Body of pancreas (tissue), 4 donors: Measurements from ENCODE around the gene ABCB9. TPM values are rescaled to one million over a fixed set of nuclear protein-coding genes. Genes with fewer than 3 reads are reported as not detected.

Experiments
- ATAC-seq: fragments of 150-250 bp; one replicate; pipeline ENCODE4 v1.9.1; 2016
- DNase-seq, 4 donors: peaks; one replicate each; pipeline ENCODE4 v3.0.0-alpha.2; 2019
- H3K27ac ChIP-seq, 4 donors: fragments of 200-600 bp; sonication (generic); 1 replicate in 3 of 4; 2 replicates in 1 of 4; pipeline versions ENCODE4 v1.5.1 to v1.6.1; 2016 to 2019; ENCODE audit warnings: mild to moderate bottlenecking in 1 of 4, mixed read lengths in 1 of 4, moderate library complexity in 1 of 4
- H3K27me3 ChIP-seq, 2 donors: fragments of 200-600 bp; sonication (generic); one replicate each; pipeline ENCODE4 v1.6.0; 2016; ENCODE audit warnings: mild to moderate bottlenecking in 1 of 2
- H3K36me3 ChIP-seq, 2 donors: fragments of 200-600 bp; sonication (generic); replicated peaks in 1 of 2; 2 replicates each; pipeline ENCODE4 v1.5.1; 2016; ENCODE audit warnings: low read depth in 2 of 2; ENCODE audit not compliant: insufficient read depth in 1 of 2
- H3K4me1 ChIP-seq: fragments of 200-600 bp; sonication (generic); one replicate; pipeline ENCODE4 v1.6.0; 2016
- H3K4me3 ChIP-seq, 2 donors: fragments of 200-600 bp; sonication (generic); 1 replicate in 1 of 2; 2 replicates in 1 of 2; pipeline ENCODE4 v1.5.1; 2016 to 2019
- H3K9me3 ChIP-seq, 3 donors: fragments of 200-600 bp; sonication (generic); 1 replicate in 2 of 3; 2 replicates in 1 of 3; pipeline ENCODE4 v1.5.1; 2016
- POLR2A ChIP-seq, 3 donors: fragments of 450-650 bp; IDR thresholded peaks; one replicate each; pipeline ENCODE4 v1.6.1; 2016; ENCODE audit warnings: antibody characterized with exemption in 3 of 3, mild to moderate bottlenecking in 2 of 3
- WGBS, 2 donors: methylation state at CpG; one replicate each; pipeline ENCODE4 v1.1.5; 2017; 5-methylcytosine and 5-hydroxymethylcytosine counted together
- intact Hi-C: fragments of 100-400 bp; cut with DNase I; formaldehyde crosslinking; loops from one replicate; pipeline ENCODE4 v1.15.1; 2023
- total RNA-seq, 2 donors: library from RNA; depleted of rRNA; stranded (reverse); fragments of >200 nt; gene quantifications; one replicate each; pipeline ENCODE4 v1.1.0, GENCODE V29; 2016
- TF ChIP-seq, protein P1 (sequence below), 7 experiments: fragments of 450-650 bp in 4 of 7; fragments of 200-600 bp in 3 of 7; sonication (generic) in 3 of 7; IDR thresholded peaks; one replicate each; pipeline ENCODE4 v1.5.1; 2016 to 2019; ENCODE audit warnings: antibody characterized with exemption in 7 of 7

The ABCB9 gene
- total RNA-seq, 2 donors from 2014 or later: 5.2 to 7.9 TPM

- Histone ChIP-seq H3K27me3 (no peaks in the 10 kb centered on the region), H3K4me1 (no peaks in the 10 kb centered on the region), H3K9me3 (no peaks in the 10 kb centered on the region), H3K36me3 (no peaks in the 10 kb centered on the region), H3K4me3 (no peak overlapping the region), H3K27ac (no peak overlapping the region)
- TF ChIP-seq, protein P1, sequence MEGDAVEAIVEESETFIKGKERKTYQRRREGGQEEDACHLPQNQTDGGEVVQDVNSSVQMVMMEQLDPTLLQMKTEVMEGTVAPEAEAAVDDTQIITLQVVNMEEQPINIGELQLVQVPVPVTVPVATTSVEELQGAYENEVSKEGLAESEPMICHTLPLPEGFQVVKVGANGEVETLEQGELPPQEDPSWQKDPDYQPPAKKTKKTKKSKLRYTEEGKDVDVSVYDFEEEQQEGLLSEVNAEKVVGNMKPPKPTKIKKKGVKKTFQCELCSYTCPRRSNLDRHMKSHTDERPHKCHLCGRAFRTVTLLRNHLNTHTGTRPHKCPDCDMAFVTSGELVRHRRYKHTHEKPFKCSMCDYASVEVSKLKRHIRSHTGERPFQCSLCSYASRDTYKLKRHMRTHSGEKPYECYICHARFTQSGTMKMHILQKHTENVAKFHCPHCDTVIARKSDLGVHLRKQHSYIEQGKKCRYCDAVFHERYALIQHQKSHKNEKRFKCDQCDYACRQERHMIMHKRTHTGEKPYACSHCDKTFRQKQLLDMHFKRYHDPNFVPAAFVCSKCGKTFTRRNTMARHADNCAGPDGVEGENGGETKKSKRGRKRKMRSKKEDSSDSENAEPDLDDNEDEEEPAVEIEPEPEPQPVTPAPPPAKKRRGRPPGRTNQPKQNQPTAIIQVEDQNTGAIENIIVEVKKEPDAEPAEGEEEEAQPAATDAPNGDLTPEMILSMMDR (IDR thresholded peaks at IDR 0.05): no peak
- TF ChIP-seq POLR2A (IDR thresholded peaks at IDR 0.05): no peak
- DNase-seq: no peak
- intact Hi-C loops: no loop called here
- WGBS, 2 donors: 87 to 90% methylated on average over 6 to 12 of the region's 12 CpGs
- ATAC-seq: no peak
These were observed 37.7 kb downstream of the ABCB9 start for GRCh38 chr12:122928404-122929147.

DNA sequence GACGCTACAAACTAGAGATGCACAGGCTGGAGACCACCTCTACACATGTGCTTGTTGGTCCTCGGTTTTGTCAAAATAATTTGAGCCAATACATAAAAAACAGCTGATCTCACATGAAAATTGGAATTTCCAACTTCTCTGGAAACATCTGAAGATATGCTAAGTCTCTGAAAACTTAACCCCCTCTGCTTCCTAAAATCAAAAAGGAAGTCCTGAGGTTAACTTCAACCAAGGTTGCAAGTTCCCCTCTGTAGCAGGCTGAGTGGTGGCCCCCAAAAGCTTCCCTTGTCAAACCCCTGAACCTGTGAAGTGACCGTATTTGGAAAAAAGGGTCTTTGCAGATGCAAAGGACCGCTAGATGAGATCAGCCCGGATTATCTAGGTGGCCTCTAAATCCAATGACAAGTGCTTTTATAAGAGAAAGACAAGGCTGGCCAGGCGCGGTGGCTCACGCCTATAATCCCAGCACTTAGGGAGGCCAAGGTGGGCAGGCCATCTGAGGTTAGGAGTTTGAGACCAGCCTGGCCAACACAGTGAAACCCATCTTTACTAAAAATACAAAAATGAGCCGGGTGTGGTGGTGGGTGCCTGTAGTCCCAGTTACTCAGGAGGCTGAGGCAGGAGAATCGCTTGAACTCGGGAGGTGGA is 38.4 kb downstream of the ABCB9 start:
- H3K27ac ChIP-seq: no peak overlapping the region
- no peak for ATAC-seq
- H3K4me3 ChIP-seq: no peak overlapping the region
- H3K9me3 ChIP-seq: no peaks in the 10 kb centered on the region
- no peaks in the 10 kb centered on the region for H3K27me3 ChIP-seq
- no peak for TF ChIP-seq POLR2A (IDR thresholded peaks at IDR 0.05)
- TF ChIP-seq, protein P1 (IDR thresholded peaks at IDR 0.05): no peak
- H3K4me1 ChIP-seq: no peaks in the 10 kb centered on the region
- 82 to 90% methylated on average over 11 of the region's 11 CpGs for WGBS, 2 donors
- DNase-seq: no peak
- intact Hi-C loops: no loop called here
- no peaks in the 10 kb centered on the region for H3K36me3 ChIP-seq

DNA sequence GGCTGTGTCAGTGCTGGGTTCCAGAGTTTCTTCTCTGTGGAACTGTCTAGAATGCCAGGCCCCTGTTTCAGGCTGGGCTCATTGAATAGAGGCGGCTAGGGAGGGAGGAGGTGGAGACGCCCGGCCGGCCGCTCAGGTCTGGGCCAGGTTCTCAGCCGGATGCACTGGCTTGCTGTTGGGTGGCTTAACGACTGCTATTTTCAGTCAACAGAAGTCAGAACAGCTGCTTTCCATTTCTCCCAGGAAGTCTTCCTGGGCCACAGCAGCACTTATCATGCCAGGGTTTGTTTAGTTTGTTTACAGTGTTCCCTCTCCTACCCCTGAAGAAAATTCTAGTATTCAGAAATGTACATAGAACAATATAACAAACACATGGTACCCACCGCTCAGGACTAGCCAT is 44.3 kb downstream of the ABCB9 start:
- Histone ChIP-seq H3K9me3 (no peaks in the 10 kb centered on the region), H3K27me3 (no peaks in the 10 kb centered on the region), H3K4me3 (no peak overlapping the region), H3K36me3 (no peaks in the 10 kb centered on the region), H3K4me1 (peaks cover 9% of the 10 kb centered on the region), H3K27ac (no peak overlapping the region)
- DNase-seq (peak in 1 of 4 donors; percentile 23), ATAC-seq (no peak)
- intact Hi-C loops: no loop called here
- TF ChIP-seq, protein P1 (IDR thresholded peaks at IDR 0.05): no peak
- no peak for TF ChIP-seq POLR2A (IDR thresholded peaks at IDR 0.05)
- 49 to 55% methylated on average over 8 of the region's 8 CpGs for WGBS, 2 donors

DNA sequence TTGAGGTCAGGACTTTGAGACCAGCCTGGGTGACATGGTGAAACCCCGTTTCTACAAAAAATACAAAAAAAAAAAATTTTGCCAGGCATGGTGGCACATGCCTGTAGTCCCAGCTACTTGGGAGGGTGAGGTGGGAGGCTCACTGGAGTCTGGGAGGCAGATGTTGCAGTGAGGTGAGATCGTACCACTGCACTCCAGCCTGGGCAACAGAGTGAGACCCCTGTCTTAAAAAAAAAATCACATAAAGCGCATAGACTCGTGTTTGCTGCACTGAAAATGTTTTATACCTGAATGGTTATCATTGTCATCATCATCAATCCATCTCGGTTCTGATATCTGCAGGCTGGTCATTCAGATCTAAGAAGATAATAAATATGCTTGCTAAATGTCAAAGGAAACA is 45.6 kb downstream of the ABCB9 start:
- intact Hi-C loops: no loop called here
- H3K27ac ChIP-seq: no peak overlapping the region
- peaks cover 9% of the 10 kb centered on the region for H3K4me1 ChIP-seq
- TF ChIP-seq, protein P1 (IDR thresholded peaks at IDR 0.05): no peak
- no peak for TF ChIP-seq POLR2A (IDR thresholded peaks at IDR 0.05)
- ATAC-seq (no peak), DNase-seq (no peak)
- H3K9me3 ChIP-seq: no peaks in the 10 kb centered on the region
- no peaks in the 10 kb centered on the region for H3K27me3 ChIP-seq
- no peak overlapping the region for H3K4me3 ChIP-seq
- H3K36me3 ChIP-seq: no peaks in the 10 kb centered on the region
- 78 to 80% methylated on average over 5 of the region's 5 CpGs for WGBS, 2 donors
